GM21526 (cell line): ENCODE data around the gene DST.

Experiments used
- ATAC-seq: cut with Tn5 transposase; IDR thresholded peaks from one replicate; pipeline ENCODE4 v1.9.1; 2021; ENCODE audit warnings: moderate library complexity; ENCODE audit not compliant: unreplicated experiment, low FRiP score

The DST gene

GRCh38 chr6:56642366-56643261 lies at the start of gene DST:
Gene DST, minus strand, starts transcription at chr6:56642889.
- no peak for ATAC-seq

- ATAC-seq = no peak
Measured at GRCh38 chr6:56691814-56692213, 49.1 kb upstream of the DST start.

GRCh38 chr6:56691286-56691595 lies 48.6 kb upstream of the DST start:
- ATAC-seq = no peak

DNA sequence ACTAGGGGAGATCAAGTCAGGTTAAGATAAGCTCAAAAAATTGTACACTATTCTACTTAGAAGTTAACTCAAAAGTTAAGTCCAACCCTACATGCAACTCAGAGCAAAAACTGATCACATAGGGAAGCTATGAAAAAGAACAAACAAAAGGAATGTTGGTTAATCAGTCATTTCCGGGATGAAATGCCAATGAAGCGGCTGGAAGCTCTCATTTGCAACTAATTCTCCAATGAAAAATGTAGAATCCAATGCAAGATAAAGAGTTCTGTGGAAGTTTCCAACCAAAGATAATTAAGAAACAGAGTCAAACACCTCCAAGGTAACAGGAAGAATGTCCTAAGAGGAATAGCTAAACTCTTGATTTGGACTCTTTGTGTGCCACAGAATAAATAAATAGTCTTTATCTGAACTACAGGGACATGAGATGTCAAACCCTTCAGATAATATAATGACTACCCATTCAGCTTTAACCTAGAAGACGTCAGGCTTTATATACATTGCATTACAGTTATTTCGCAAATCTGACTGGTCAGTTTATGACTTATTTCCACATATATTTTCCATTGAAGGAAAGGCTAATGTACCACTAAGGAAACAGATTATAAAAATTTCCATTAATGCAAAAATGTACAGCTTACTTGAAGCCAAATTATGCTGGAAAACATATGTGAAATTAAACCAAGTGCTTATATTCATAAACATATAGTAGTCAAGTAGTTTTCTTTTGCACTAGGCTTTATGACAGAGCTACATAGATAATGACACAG lies 48.0 kb upstream of the DST start:
- no peak for ATAC-seq

GRCh38 chr6:56689663-56690062 lies 47.0 kb upstream of the DST start:
- ATAC-seq = no peak

DNA sequence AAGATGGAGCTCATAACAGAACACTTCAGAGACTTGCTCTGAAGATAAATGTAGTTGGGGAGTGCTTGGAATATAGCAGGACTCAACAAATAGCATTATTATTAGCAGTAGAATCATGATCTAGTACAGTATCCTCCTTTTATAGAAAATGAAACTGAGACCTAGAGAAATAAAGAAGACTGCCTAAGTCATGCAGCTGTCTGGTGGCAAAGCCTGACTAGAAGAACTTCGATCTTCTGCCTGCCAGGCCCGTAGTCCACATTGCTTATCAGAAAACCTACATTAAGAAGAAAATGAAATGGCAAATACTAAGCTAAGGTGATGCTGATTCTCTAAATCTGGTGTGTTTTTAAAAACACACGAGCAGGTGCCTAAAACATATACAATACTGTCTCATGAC lies 46.4 kb upstream of the DST start:
- ATAC-seq = peak; percentile 93

DNA sequence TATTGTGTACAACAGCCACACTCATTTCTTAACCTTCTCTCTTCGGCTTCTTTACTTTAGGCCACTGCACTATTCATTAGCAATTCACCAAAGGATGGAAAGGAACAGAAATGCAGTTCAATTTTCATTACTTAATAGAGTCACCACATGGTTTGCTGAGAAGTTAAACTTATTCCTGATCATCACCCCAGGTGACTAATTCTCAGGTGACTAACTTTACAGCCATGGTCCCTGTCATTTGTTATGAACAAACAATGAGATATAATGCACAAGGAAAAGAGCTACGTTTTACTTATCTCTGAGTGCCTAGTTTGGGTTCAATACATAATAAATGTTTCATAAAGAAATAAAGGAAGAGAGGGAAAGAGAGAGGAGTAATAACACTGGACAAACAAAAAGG lies 45.8 kb upstream of the DST start:
- ATAC-seq = no peak

DNA sequence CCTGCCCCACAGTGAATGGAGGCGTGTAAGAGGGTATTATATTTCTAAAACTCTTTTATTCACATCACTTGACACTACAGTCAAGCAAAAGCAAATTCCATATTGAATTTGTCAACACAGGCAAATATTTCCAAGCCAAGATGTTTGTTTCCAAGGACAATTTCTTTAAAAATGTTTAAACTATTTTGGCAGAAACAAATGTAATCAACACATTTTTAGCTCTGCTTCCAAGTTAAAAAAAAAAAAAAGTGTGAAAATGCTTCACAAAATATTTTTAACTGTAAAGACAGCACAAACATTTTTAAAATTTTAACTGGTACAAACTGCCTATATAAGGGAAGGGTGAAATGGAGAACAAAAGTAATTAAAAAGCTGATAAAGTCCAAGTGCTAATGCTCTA lies 44.9 kb upstream of the DST start:
- no peak for ATAC-seq

GRCh38 chr6:56686429-56686828 lies 43.7 kb upstream of the DST start:
- no peak for ATAC-seq

- ATAC-seq = no peak
Measured at GRCh38 chr6:56685994-56686393, 43.3 kb upstream of the DST start.

- ATAC-seq = no peak
Measured at GRCh38 chr6:56685102-56685733, 42.5 kb upstream of the DST start.

- ATAC-seq = no peak
Measured at GRCh38 chr6:56684342-56685101, 41.8 kb upstream of the DST start.

- ATAC-seq = no peak
Measured at GRCh38 chr6:56683882-56684281, 41.2 kb upstream of the DST start.

DNA sequence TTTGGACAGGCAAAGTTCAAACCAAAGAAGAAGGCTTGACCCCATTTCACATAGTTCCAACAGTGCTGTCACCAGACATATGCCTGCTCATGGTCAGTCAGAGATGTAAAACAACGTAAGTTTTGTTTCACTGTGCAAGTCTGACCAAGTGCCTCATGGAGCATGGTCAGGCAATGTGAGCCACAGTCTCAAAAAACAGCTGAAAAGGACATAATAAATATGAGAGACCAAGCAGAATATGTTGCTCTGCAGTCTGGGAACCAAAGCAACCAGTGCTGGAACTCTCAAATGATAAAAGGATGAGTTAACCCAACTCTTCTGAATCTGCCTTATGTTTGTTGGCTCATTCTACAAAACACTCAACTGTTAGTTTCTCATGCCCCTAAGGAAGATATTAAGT lies 39.9 kb upstream of the DST start:
- ATAC-seq = no peak

- ATAC-seq = no peak
Measured at GRCh38 chr6:56677559-56677958, 34.9 kb upstream of the DST start.

GRCh38 chr6:56671651-56672461 lies 29.2 kb upstream of the DST start:
- no peak for ATAC-seq

GRCh38 chr6:56671160-56671559 lies 28.5 kb upstream of the DST start:
- ATAC-seq = no peak

GRCh38 chr6:56669041-56669440 lies 26.4 kb upstream of the DST start:
- ATAC-seq = no peak

DNA sequence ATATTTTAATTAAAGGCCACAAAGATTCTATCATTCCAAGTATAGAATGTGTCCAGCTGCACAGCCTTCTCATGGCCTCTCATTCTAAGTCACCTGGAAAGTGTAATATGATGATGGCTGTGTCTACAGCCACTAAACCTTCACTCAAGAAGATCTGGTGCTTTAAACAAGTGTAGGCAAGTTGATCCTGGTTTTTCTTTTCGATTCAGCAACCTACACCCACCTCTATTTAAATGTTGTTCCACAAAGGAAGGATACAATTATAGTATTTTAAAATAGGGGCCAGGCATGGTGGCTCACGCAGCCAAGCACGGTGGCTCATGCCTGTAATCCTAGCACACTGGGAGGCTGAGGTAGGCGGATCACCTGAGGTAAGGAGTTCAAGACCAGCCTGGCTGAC lies 25.5 kb upstream of the DST start:
- no peak for ATAC-seq

GRCh38 chr6:56667336-56667735 lies 24.6 kb upstream of the DST start:
- ATAC-seq = no peak
